HG02759 (cell line): Measurements from ENCODE around the gene VASH2.
"Not testable (repeated sequence)": the region's sequence is repeated elsewhere in the genome, so short reads cannot be mapped to it uniquely, and the experiment has no call there.

Experiments
- ATAC-seq: cut with Tn5 transposase; IDR thresholded peaks from one replicate; pipeline ENCODE4 v1.9.1; 2021; ENCODE audit warnings: mild to moderate bottlenecking, moderate library complexity; ENCODE audit not compliant: unreplicated experiment

VASH2 gene

GRCh38 chr1:212977781-212978645 lies 27.7 kb downstream of the VASH2 start:
- ATAC-seq, result peak; percentile 40

- peak; percentile 69 for ATAC-seq
Observed at GRCh38 chr1:212979340-212980122, 29.2 kb downstream of the VASH2 start.

DNA sequence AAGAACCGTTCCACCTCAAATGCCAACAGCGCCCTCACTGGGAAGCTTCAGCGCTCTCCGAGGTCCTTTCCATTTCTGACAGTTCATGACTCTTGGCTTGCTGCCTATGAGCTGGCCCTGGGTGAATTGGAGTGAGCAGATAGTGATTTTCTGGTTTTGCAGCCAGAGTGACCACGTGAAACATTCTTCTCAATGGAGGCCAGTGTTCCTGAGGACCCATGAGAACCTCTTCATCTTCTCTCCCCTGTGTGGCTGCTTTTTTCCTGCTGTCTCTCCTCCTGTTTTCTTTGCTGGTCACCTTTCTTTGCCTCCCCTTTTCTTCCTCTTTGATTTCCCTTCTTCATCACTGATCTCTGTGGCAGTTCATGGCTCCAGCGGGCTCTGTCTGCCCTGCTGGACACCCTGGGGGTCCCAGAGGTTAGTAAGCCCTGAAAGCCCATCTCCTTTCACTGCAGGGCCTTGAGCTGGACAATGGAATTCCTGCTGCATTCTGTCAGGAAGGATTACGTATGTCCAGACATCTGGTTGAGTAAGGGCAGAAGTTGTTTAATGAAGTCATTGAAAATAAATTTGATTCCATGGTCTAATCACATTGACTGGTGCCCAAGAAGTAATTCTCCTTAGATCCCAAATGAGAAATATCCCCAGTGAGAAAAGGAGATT lies 29.9 kb downstream of the VASH2 start:
- ATAC-seq, result no peak

- no peak for ATAC-seq
Observed at GRCh38 chr1:212981025-212981495, 30.7 kb downstream of the VASH2 start.

DNA sequence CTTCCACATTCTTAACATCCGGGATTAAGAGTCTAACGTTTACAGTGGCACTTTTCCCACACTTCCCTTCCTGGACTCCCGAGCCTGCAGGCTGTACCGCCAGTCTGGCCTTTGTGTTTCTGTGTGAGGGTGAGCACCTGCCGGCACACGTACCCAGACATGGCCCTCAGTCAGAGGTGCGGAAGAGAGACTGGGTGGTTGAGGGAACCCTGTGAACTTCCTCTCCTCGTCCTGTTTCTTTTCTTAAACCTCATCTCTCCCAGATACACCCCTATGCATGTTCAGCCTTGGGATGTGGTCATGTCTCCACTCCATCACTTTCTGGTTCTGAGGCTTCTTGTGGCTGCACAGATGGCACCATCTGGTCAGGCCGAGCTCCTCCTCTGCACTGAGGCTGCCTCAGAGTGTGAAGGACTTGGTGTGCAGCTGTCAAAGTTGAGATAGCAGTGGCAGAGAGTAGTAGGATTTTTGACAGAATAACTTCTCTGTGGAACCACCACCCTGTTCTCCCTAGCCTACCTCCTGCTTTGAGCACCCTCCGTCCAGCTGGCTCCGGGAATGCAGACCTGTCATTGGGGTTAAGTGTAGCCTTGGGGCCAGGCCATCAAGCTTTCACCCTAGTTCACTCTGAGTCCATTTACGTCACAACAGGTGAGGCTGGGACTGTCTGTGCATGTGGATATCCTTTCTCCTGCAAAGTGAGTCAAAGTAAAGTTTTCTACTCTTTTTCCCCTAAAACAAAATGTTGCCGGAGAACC lies 31.4 kb downstream of the VASH2 start:
- peak; percentile 70 for ATAC-seq

DNA sequence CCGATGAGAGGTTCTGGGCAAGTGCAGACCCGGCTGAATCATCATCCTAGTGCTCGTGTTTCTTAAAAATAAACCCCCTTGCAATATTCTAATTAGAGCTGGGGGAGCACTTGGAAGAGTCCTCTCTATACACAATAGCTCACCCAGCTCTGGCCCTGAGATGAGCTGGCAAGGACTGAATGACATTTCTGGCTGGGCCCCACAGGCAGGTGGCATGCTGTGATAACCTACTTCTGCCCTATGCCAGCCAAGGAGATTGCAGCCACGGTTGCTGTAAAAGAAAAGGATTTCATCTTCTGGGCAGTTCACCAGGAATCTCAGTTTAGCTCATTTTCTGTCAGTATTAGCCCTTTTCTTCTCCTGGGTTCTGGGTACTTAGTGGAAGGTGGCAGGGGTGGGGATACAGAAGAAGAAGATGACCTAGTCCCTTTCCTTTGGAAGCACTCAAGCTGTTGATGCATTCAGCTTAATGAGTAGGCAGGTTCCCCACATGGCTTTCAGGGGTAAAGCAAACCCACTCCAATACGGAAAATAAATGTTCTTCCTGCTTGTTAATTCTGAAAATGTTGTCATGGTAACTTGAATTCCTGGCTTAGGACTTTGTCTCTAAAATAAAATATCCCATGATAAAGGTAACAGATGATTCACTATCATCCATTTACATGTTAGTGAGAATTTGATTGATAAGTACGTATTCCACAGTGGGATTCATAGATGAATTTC lies 32.2 kb downstream of the VASH2 start:
- ATAC-seq, result no peak

- no peak for ATAC-seq
Observed at GRCh38 chr1:212983482-212983881, 33.1 kb downstream of the VASH2 start.

- ATAC-seq, result no peak
Observed at GRCh38 chr1:212984522-212985291, 34.4 kb downstream of the VASH2 start.

- ATAC-seq, result no peak
Observed at GRCh38 chr1:212986551-212986950, 36.2 kb downstream of the VASH2 start.

DNA sequence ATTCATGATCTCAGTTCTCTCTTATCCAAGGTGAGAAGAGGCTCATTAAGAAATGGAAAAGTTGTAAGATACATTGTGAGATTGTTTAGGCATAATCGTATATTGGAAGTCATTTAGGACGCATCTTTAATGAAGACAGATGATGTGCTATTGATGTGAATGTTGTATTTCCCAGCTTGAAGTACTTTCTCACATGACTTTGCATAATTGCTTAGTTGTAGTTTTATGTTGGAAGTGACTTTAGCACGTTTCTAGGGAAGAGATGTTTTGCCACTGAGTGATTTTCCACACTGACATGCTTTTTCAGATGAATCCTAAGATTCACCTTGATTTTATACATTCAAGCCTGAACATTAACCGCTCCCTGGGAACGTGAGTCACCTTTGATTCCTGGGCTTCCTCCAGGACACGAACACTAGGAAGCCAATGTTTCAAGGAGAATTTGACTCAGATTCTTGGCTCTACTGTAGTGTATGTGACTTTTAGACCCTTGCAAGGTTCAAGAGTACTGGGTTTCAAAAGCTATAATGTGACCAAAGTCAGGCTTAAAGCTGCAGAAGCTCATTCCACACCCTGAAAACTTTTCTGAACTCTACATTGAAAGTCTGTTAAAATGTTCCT lies 37.5 kb downstream of the VASH2 start:
- ATAC-seq, result no peak

- ATAC-seq, result no peak
Observed at GRCh38 chr1:212990276-212990675, 39.9 kb downstream of the VASH2 start.

DNA sequence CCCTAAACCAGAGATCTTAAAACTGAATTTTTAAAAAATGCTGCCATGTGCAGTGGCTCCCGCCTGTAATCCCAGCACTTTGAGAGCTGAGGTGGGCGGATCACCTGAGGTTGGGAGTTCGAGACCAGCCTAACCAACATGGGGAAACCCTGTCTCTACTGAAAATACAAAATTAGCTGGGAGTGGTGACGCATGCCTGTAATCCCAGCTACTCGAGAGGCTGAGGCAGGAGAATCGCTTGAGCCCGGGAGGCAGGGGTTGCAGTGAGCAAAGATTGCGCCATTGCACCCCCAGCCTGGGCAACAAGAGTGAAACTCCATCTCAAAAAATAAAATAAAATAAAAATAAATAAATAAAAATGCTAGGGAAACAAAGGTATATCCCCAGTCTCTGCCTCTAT lies 43.6 kb downstream of the VASH2 start:
- ATAC-seq, result not testable (repeated sequence)

DNA sequence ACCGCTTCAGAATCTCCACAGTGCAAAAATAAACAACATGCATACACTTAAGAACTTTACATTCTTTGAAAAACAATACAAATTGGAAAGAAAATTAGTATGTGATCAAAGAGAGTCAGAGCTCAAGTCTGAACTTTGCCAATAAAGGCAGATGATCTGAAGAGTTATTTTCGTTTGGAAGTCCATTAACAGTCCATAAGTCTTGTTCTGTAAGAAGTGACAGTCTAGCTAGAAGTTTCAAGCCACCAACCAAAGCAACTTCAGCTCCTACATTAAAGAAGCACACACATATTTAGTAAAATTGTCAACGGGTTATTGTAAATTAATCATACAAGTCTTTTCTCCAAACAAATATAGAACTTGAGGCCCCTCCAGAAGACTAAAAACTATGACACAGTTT lies 44.6 kb downstream of the VASH2 start:
- ATAC-seq, result no peak

GRCh38 chr1:213003256-213003655 lies 52.9 kb downstream of the VASH2 start:
- ATAC-seq, result peak; percentile 86

- peak; percentile 78 for ATAC-seq
Observed at GRCh38 chr1:213008564-213008963, 58.2 kb downstream of the VASH2 start.

DNA sequence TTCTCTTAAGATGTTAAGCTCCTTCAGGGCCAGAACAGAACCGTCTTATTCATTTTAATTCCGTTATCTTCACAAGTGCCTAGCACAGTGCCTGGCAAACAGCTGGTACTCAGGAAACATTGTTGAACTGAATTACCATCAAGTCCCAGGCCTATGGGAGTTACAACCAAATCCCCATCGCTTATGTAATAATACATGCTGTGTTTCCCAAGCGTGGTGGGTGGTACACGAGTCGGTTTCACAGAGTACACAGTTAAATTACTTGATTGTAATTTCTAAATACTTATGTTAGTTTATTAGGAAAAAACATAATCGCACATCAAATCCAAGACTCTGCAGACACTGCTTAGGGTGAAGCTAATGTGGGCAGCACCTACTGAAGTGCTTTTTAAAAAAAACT lies 64.3 kb downstream of the VASH2 start:
- no peak for ATAC-seq

DNA sequence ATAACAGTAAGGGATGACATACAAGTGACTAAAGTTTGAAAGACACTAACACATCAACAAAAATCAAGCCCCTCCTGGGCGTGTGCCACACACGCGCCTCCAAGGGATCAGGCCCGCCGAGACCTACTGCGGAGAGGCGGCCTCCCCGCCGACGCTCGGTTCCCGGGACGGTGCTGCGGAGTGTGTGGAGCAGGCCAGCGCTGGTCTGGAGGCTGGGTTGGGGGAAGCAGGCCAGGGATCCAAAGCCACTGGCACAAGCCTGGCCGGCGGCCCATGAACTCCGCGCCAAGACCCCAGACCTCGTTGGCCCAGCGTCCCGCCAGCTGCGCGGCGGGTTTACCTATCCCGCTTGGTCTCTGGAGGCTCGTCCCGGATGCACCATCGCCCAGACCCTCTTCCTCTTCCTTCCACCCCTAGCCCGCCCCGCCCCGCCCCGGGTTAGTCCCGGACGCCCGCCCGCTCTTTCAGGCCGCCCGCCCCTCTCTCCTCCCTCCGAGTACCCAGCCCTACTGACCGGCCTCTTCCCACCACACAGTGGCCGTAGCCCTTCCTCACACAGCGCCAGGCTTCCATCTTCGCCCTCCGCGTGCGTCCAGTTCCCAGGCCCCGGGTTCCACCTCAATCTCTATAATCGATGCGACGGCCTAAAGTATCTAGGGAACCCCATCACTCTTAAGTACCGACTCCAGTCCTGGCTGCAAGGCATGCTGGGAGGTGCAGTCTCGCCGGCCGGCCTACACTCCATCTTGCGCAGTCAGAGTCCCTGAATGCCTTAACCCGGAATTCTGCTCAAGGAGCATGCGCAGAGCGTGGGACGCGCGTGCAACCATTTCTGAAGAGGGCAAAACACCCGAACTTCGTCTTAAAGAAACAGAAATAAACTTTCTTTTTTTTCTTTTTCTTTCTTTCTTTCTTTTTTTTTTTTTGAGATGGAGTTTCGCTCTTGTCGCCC lies 65.0 kb downstream of the VASH2 start, which contains the start of gene ANGEL2:
TSS of gene ANGEL2 (minus strand) at position 769 of the 952 bp plus-strand sequence. CDS start at position 573, 196 bp downstream.
- ATAC-seq, result peak; percentile 93
